GM18526 (cell line): ENCODE measurements around the gene RNF220.

ENCODE experiments used
- POLR2A ChIP-seq: IDR thresholded peaks from 3 replicates; pipeline ENCODE4 v1.6.1; 2011; ENCODE audit not compliant: insufficient read length; ENCODE audit errors: extremely low read depth

RNF220 gene

DNA sequence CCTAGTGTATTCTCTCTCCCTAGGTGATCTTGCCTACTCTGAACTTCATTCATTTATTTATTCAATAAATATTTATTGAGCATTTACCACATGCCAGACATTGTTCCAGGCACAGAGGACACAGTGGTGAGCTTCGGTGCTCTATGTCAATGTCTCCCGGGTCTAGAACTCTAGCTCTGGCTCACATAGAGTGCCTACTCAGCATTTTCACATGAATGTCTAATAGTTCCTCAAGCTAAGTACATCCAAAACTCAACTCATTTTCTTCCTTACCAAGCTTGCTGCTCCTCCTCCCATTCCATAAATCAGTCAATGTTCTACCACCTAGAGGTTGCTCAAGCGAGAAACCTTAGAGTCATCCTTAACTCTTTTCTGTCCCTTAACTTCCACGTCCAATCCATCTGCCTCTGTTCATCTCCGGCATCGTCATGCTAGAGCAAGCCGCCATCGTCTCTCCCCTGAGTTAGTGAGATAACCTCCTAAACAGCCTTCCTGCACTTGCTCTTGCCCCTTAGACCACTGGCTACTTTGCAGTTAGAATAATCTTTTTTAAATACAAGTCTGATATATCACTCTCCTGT, 201.7 kb downstream of the RNF220 start:
- no peak for TF ChIP-seq POLR2A

DNA sequence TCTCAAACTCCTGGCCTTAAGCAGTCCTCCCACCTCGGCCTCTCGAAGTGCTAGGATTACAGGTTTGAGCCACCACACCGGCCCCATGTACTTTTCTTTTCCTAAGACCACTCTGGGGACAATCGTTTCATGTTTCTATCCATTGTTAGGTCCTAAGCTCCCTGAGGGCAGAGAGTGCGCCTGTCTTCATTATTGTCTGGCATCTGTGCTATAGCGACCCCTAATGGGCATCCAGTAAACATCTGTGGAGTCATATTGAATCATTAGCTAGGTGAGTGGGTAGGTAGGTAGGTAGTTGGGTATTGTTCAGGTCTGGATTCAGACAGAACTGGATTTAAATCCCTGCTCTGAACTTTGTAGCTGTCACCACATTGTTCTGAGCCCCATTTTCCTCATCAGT, 203.1 kb downstream of the RNF220 start:
- TF ChIP-seq POLR2A: no peak

DNA sequence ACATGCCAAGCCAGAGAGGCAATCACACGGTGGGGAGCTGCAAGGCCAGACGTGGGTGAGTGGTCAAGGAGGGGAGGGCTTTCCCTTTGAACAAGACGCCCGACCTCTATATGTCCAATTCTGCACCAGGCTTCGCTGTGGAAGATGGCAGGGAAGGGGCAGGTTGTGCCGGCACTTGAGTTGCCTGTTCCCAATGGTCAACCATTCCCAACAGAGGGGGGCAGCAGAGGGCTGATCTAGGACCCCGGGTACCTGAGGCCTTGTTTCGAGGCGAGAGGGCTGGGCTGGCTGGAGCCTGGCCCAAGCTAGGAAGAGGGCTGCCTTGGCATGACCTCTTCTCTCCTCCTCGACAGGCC, 204.3 kb downstream of the RNF220 start:
- TF ChIP-seq POLR2A: no peak

DNA sequence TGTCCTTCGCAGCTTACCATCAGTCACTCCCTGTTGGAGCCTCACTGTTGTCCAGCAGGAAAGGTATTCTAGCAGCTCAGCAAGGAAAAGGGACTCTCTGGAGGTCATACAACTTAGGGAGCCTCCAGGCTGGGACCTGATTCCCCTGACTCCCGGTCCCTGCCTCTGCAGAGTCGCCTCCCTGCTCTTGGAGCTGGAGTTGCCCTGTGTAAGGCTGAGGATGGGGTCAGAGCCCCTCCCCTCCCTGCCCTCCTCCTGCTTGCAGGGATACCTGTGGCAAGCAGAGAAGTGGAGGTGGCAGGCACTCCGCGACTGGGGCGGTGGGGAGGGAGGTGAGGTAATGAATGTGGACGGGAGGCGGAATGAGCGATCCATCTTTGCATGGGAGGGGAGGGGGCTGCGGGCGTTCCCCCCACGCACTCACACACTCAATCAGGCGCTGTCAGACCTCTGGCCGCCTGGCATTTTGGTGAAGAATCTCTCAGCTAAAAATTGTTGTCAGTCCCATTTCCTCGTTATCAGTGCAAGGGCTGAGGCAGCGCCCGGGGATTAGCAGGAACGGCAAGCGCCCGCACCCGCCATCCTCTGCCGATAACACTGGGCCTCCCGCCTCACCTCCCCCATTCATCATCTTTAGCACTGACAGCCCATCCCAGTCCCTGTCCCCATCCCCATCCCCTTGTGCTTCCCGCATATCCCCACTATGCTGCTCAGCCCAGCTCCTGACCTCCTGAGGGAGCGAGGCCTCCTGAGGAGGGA, 204.9 kb downstream of the RNF220 start:
- TF ChIP-seq POLR2A: no peak

DNA sequence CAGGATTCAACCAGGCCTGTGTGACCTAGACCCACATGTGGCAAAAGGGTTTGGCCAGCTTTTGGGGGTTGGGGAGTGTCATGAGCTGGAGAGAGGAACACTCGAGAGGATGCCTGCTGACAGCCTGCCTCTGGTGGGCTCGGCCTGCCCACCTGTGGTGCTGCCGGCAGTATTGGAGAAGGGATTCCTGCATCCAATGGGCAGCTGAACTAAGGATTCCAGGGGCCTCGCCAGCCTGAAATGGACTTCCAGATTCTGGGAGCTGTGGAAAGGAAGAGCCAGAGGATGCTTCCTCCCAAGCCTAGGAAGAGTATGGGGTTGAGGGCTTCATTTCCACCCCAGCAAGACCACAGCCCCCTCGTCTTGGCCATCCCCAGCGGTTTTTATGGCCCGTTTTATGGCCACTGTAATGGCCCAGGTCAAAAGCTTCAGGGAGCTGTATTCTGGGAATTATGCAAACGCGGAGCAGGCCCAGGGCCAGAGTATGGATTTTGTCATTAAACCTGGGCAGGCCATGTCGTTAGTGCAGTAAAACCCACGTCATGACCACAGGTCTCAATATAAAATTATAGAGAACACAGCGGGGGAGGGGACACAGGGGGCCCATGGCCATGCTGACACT, 205.6 kb downstream of the RNF220 start:
- TF ChIP-seq POLR2A: no peak

DNA sequence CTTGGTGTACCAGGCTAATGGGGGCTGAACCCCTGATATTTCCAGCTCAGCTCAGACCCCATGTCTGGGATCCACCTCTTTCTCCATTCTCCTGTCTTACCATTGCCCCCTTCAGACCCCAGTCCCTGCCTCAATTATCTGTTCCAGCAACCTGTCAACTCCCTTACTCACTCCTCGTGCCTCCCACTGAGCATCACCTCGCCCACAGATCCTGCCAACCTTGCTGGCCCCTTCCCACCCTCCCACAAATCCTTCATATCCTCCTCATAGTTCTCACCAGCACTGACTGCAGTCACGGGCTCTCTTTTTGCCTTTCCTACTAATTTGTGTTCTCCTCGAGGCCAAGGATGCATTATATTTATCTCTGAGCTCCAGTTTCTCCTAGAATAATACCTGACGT, 206.4 kb downstream of the RNF220 start:
- no peak for TF ChIP-seq POLR2A

DNA sequence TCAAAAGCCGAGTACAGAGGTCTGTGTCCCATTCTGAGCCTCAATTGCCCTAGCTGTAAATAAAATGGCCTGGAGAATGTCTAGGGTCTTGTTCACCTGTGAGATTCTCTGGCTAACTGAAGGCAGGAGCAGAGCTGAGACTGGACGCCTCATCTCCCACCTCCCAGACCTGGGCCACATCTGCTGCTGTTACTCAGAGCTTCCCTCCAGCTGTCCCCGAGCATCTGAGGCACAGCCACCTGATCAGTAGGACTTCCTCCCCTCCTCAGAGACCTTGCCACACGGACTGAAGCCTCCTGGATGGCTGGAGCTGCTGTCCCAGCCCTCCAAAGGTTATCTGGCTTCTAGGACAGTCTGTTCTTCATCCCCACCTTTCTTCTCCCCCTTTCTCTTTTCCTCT, 206.8 kb downstream of the RNF220 start:
- TF ChIP-seq POLR2A: no peak

DNA sequence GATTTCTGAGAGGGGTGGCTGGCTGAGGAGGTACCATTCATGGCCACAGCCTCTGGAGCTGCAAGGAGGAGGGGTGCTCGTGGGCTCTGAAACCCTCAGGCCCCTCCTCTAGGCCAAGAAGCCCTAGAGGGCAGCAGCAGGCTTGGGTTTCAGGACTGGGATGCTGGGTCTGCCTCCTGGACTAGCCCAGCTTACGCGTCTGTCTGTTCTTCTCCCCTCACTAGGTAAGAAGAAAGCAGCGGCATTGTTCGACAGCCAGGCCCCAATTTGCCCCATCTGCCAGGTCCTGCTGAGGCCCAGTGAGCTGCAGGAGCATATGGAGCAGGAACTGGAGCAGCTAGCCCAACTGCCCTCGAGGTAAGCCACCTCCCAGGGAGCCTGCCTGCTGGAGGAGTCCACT, 208.9 kb downstream of the RNF220 start:
- TF ChIP-seq POLR2A: no peak

DNA sequence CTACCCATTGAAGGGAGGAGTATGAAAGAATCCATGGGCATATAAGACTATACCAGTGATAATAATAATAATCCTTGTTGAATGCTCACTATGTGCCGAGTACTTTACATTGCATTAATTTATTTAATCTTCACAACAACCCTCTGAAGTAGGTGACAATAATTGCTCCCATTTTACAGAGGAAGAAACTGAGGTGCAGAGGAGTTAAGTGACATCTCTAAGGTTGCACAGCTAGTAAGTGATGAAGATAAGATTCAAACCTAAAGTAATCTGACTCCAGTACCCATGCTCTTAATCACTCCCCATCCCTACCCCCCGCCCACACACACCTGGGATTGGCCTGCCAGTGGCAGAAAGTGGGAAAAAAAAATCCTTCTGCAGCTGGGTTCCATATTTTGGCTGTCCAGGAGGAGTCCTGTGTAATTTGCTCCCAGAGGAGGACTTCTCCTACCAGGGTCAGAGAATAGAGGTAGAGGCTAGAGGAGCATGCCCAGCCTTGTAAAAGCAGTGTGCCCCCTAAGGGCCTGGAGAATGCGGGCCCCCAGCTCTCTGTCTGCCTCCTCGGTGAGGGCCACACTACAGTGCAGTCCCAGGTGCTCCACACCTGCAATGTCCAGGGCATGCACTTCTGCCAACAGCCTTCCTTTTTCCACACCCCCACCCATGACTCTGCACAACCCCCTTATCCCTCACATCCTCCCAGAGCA, 211.4 kb downstream of the RNF220 start:
- TF ChIP-seq POLR2A: no peak

DNA sequence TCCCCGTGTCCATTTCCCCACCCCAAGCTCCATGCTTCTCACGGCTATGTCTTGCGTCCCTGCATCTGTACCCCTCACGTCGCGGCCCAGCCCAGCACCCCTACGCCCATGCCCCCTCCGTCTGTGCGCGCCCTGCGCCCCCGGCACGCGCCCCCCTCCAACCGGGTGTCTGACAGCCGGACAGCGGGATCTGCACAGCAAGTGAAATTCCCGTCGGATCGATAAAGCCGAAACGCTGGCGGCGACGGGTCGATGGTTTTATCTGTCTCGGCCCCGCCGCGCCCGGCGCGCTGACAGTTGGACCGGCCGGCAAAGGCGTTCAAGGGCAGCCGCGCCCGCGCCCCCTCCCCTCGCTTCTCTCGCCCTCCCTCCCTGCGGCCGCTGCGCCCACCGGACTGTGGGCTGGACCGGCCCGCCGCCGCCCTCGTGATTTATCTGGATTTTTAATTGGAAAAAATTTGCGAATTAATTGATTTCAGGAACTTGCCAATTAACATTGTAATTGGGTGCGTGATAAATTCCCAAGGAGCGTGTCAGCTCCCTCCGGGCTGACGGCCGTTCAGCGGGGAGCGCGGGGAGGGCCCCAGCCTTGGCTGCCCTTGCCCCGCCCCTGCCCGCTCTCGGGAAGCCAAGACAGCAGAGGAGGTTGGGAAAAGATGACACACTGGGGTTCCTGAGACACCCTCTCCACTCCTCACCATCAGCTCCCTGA, 212.1 kb downstream of the RNF220 start:
- no peak for TF ChIP-seq POLR2A

DNA sequence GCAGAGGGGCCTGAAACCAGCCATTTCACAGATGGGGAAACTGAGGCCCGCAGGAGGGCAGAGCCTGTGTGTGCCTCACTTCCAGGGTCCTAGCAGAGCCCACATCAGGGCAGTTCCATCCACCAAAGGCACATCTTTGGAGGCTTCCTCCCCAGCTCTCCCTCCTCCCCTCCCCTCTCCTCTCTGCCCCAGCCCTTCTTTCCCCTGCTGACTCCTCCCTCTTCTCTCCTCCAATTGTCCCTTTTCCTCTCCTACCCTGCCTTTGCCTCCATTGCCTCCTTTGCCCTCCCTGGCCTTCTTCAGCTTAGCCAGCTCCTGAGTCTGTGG, 212.6 kb downstream of the RNF220 start:
- TF ChIP-seq POLR2A: no peak

DNA sequence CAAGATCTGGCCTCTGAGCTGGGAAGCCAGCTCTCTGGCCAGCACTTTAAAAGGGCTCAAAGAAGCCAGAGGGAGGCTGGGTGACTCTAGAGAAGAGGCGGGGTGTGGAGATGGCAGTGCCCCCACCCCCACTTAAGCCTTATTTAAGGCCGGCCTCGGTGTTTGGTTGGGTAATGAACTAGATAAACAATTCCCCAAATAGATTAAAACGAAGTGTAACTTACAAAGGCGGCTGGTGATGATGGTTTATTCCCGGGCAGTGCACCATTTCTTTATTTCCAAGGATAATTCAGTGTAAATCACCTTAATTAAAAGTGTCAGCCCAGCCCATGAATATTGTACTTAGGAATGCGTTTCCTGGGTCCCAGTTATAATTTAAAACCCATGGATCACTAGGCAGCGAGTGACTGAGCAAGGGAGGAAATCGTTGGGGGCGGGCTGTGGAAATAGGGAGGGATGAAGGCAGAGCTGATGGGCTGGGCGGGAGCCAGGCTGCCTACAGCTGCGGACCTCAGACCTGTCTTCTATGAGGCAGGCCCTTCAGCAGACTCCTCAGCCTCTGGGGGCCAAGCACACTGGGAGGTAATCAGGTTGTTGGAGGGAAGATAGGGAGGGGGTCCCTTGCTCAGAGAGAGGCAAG, 214.3 kb downstream of the RNF220 start:
- TF ChIP-seq POLR2A: no peak

DNA sequence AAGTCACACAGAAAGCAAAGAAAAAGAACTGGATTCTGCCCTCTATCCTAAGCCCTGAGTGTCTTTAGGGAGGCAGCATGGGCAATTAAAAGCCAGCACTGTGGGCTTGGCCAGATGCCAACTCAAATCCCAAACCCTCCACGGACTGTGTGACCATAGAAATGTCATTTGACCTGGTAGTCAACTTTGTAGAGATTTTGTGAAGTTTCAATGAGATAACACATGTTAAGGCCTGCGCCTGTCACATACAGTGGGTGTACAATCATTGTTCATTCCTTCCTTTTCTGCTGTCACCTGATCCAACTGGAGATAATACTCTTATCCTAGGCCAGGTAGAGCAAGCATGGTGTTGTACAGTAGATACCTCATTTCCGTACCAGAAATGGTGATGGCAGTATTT, 215.0 kb downstream of the RNF220 start:
- TF ChIP-seq POLR2A: no peak

DNA sequence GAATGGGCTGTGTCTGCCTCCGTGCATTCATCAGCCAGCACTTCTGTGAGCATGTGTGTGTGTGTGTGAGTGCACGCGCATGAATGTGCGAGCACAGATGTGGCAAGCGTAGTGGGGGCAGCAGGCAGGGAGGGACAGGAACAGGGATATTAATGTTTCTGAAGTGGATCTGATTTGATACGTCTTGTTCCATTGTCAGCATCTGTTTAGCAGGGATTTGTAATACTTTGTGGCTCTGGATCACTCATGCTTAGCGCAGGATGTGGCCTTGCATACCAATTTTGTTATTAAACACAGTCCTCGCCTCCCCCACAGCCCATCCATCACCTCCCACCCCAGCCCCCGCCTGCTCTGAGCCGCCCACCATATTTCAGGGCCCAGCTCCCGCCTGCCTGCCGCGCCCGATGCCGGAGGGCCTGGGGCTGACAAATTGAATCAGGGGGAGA, 216.8 kb downstream of the RNF220 start:
- TF ChIP-seq POLR2A: no peak
